GM12878 (cell line): Measurements from ENCODE around the gene FBXL7.

Experiments
- CTCF ChIP-seq, 3 experiments: IDR thresholded peaks in 2 of 3; conservative IDR thresholded peaks in 1 of 3; 2 replicates each; pipeline ENCODE4 v1.5.1; 2011; ENCODE audit warnings: low read depth in 3 of 3, low read length in 3 of 3, mild to moderate bottlenecking in 3 of 3, control low read depth in 2 of 3, moderate library complexity in 2 of 3, inconsistent platforms in 1 of 3, mixed read lengths in 1 of 3; ENCODE audit not compliant: control insufficient read depth in 2 of 3, insufficient read depth in 1 of 3; ENCODE audit errors: extremely low read depth in 1 of 3
- HCFC1 ChIP-seq: fragments of 150-350 bp; IDR thresholded peaks from 2 replicates; pipeline ENCODE4 v1.6.1; 2014; ENCODE audit warnings: low read length
- NRF1 ChIP-seq: conservative IDR thresholded peaks from 2 replicates; pipeline ENCODE4 v1.6.1; 2011; ENCODE audit warnings: mild to moderate bottlenecking, low read depth, low read length, improper control_type of control experiment
- POLR2AphosphoS2 ChIP-seq: IDR thresholded peaks from 2 replicates; pipeline ENCODE4 v1.6.1; 2011; ENCODE audit warnings: low read depth, mild to moderate bottlenecking, low read length, improper control_type of control experiment, moderate library complexity
- RUNX3 ChIP-seq: IDR thresholded peaks from 2 replicates; pipeline ENCODE4 v1.6.1; 2012; ENCODE audit warnings: low read length, inconsistent platforms
- ZBTB11 ChIP-seq: fragments of 450-650 bp; formaldehyde crosslinking; IDR thresholded peaks from 2 replicates; pipeline ENCODE4 v1.5.0; 2022; ENCODE audit warnings: mild to moderate bottlenecking, missing genetic modification characterization

GRCh38 chr5:15797116-15797515 lies 297.1 kb downstream of the FBXL7 start:
- TF ChIP-seq POLR2AphosphoS2: no peak
- TF ChIP-seq RUNX3: no peak
- TF ChIP-seq ZBTB11 (CRISPR knock-in tag): no peak
- TF ChIP-seq HCFC1: no peak
- no peak for TF ChIP-seq CTCF (IDR thresholded peaks at IDR 0.05 in 2 of 3, conservative IDR thresholded peaks at IDR 0.05 in 1 of 3; ENCODE audit: control insufficient read depth in 2 of 3, extremely low read depth in 1 of 3, insufficient read depth in 1 of 3, low read depth in 3 of 3, low read length in 3 of 3)
- TF ChIP-seq NRF1: no peak
